ENCODE measurements around the gene CNTLN. TPM values are rescaled to one million over a fixed set of nuclear protein-coding genes. Genes with fewer than 3 reads are reported as not detected.

Gene CNTLN
- total and polyA plus RNA-seq, 2 of the 13 experiments (the other 11 are each of a cell fraction or from before 2014, with no cell fraction given) = 1.5 to 5.7 TPM

GRCh38 chr9:17269799-17270198 is 135.0 kb downstream of the CNTLN start:
- Histone ChIP-seq H2AFZ (ENCODE audit: low read length) (no peak overlapping the region), H3K4me1 (ENCODE audit: insufficient read depth, low read length) (no peaks in the 10 kb centered on the region), H3K27me3 (ENCODE audit: control insufficient read depth in 1 of 2, insufficient read depth in 2 of 2, low read length in 2 of 2) (no peaks in the 10 kb centered on the region), H3K27ac (ENCODE audit: extremely low read length, insufficient read depth, low read length) (no peak overlapping the region), H3K9ac (ENCODE audit: insufficient read depth, low read depth, low read length) (no peak overlapping the region), H4K20me1 (ENCODE audit: insufficient read depth, low read length) (no peaks in the 10 kb centered on the region), H3K79me2 (ENCODE audit: insufficient read depth, low read length) (no peaks in the 10 kb centered on the region), H3K36me3 (replicated peaks in 1 of 2; ENCODE audit: control insufficient read depth in 1 of 2, insufficient read depth in 2 of 2, low read length in 2 of 2) (no peaks in the 10 kb centered on the region), H3K9me3 (ENCODE audit: low read length) (peaks cover 10% of the 10 kb centered on the region; the same call in 1 of the 2 replicates), H3K4me2 (ENCODE audit: low read depth, low read length) (no peak overlapping the region), H3K4me3 (replicated peaks in 1 of 3; ENCODE audit: insufficient read depth in 1 of 3, low read depth in 2 of 3, low read length in 3 of 3) (no peak overlapping the region)
- POLR2A ChIA-PET = no interaction called here
- CTCF ChIA-PET (ENCODE audit: low intra/inter-chr PET ratio, low total read pairs) = no interaction called here
- intact Hi-C loops (cut with micrococcal nuclease; ENCODE audit: unreplicated experiment) = no loop called here
- FAIRE-seq (no peak), DNase-seq (ENCODE audit: low spot score) (no peak), ATAC-seq (no peak)
- BruUV-seq (replicated peaks) = no TSS peak
- in situ Hi-C loops (cut with HindIII; ENCODE audit: extremely low pct_ligation_motif_present, low pct_unique_long_range_greater_than_20kb) = no loop called here
- 0 out of 2 replicates have a peak, but pooled peaks have one; percentile 23 for TF ChIP-seq NFE2L2 (IDR thresholded peaks at IDR 0.05; ENCODE audit: low read length)
- TF ChIP-seq DR1 (CRISPR knock-in tag; IDR thresholded peaks at IDR 0.05) = no peak
- TF ChIP-seq MAFK (conservative IDR thresholded peaks at IDR 0.05 in 1 of 2, IDR thresholded peaks at IDR 0.05 in 1 of 2; ENCODE audit: low read length in 2 of 2) = peak; percentile 47 to 60; a peak in 3 of 4 replicates
- TF ChIP-seq MAFF (IDR thresholded peaks at IDR 0.05; ENCODE audit: low read depth, low read length) = peak; percentile 36; the same call in 1 of the 2 replicates

- TF ChIP-seq UBTF (CRISPR knock-in tag; IDR thresholded peaks at IDR 0.05) (no peak), DMAP1 (CRISPR knock-in tag; IDR thresholded peaks at IDR 0.05) (no peak), ATF7-NPFF (CRISPR knock-in tag; IDR thresholded peaks at IDR 0.05; ENCODE audit: low read depth) (no peak)
- Histone ChIP-seq H3K9ac (ENCODE audit: insufficient read depth, low read depth, low read length) (no peak overlapping the region), H4K20me1 (ENCODE audit: insufficient read depth, low read length) (no peaks in the 10 kb centered on the region), H3K4me1 (ENCODE audit: insufficient read depth, low read length) (no peaks in the 10 kb centered on the region), H3K36me3 (replicated peaks in 1 of 2; ENCODE audit: control insufficient read depth in 1 of 2, insufficient read depth in 2 of 2, low read length in 2 of 2) (no peaks in the 10 kb centered on the region), H3K4me2 (ENCODE audit: low read depth, low read length) (no peak overlapping the region), H3K27ac (ENCODE audit: extremely low read length, insufficient read depth, low read length) (no peak overlapping the region), H2AFZ (ENCODE audit: low read length) (no peak overlapping the region), H3K27me3 (ENCODE audit: control insufficient read depth in 1 of 2, insufficient read depth in 2 of 2, low read length in 2 of 2) (no peaks in the 10 kb centered on the region), H3K79me2 (ENCODE audit: insufficient read depth, low read length) (no peaks in the 10 kb centered on the region), H3K9me3 (ENCODE audit: low read length) (peaks cover 21% of the 10 kb centered on the region; the same call in 1 of the 2 replicates), H3K4me3 (replicated peaks in 1 of 3; ENCODE audit: insufficient read depth in 1 of 3, low read depth in 2 of 3, low read length in 3 of 3) (no peak overlapping the region)
- POLR2A ChIA-PET = no interaction called here
- BruUV-seq (replicated peaks) = no TSS peak
- ATAC-seq (no peak), FAIRE-seq (no peak), DNase-seq (ENCODE audit: low spot score) (no peak)
- CTCF ChIA-PET (ENCODE audit: low intra/inter-chr PET ratio, low total read pairs) = no interaction called here
- in situ Hi-C loops (cut with HindIII; ENCODE audit: extremely low pct_ligation_motif_present, low pct_unique_long_range_greater_than_20kb) = no loop called here
- intact Hi-C loops (cut with micrococcal nuclease; ENCODE audit: unreplicated experiment) = no loop called here
Observed at GRCh38 chr9:17272536-17272935, 137.7 kb downstream of the CNTLN start.
